ENCODE results near the gene NKX2-4. TPM values are rescaled to one million over a fixed set of nuclear protein-coding genes. Genes with fewer than 3 reads are reported as not detected.

The NKX2-4 gene
- total RNA-seq, 4 donors from 2014 or later, result not detected

GRCh38 chr20:21380711-21381110 is 16.6 kb downstream of the NKX2-4 start:
- Histone ChIP-seq H3K4me1 (no peaks in the 10 kb centered on the region), H3K36me3 (peaks cover 0 to 76% of the 10 kb centered on the region in 2 donors), H3K9me3 (no peaks in the 10 kb centered on the region), H3K27me3 (no peaks in the 10 kb centered on the region), H3K4me3 (no peak overlapping the region), H3K27ac (no peak overlapping the region)
- no peak for ATAC-seq
- TF ChIP-seq POLR2AphosphoS5 (IDR thresholded peaks at IDR 0.05) (no peak), EP300 (IDR thresholded peaks at IDR 0.05) (no peak), POLR2A (IDR thresholded peaks at IDR 0.05) (no peak), CTCF (IDR thresholded peaks at IDR 0.05) (no peak)
- 61 to 81% methylated on average over 2 of the region's 2 CpGs for WGBS, 2 donors (ENCODE audit: low coverage in 1 of 2)

- no peak overlapping the region for H3K27ac ChIP-seq
- H3K4me1 ChIP-seq, result no peaks in the 10 kb centered on the region
- H3K27me3 ChIP-seq, result no peaks in the 10 kb centered on the region
- no peak overlapping the region for H3K4me3 ChIP-seq
- peaks cover 0 to 55% of the 10 kb centered on the region in 2 donors for H3K36me3 ChIP-seq
- TF ChIP-seq POLR2A (IDR thresholded peaks at IDR 0.05), result no peak
- TF ChIP-seq EP300 (IDR thresholded peaks at IDR 0.05), result no peak
- TF ChIP-seq CTCF (IDR thresholded peaks at IDR 0.05), result no peak
- TF ChIP-seq POLR2AphosphoS5 (IDR thresholded peaks at IDR 0.05), result no peak
- no peaks in the 10 kb centered on the region for H3K9me3 ChIP-seq
- no peak for ATAC-seq
- WGBS, 2 donors (ENCODE audit: low coverage in 1 of 2), result 86 to 100% methylated on average over 3 to 4 of the region's 5 CpGs
These were observed 19.1 kb downstream of the NKX2-4 start for GRCh38 chr20:21378259-21378658.

- Histone ChIP-seq H3K36me3 (peaks cover 0 to 55% of the 10 kb centered on the region in 2 donors), H3K4me3 (no peak overlapping the region), H3K9me3 (no peaks in the 10 kb centered on the region), H3K27me3 (no peaks in the 10 kb centered on the region), H3K27ac (no peak overlapping the region), H3K4me1 (peaks cover 0 to under 1% (median 0%) of the 10 kb centered on the region in 3 donors)
- ATAC-seq, result no peak
- WGBS, 2 donors (ENCODE audit: low coverage in 1 of 2), result 81 to 95% methylated on average over 6 to 7 of the region's 9 CpGs
- TF ChIP-seq CTCF (IDR thresholded peaks at IDR 0.05) (no peak), POLR2AphosphoS5 (IDR thresholded peaks at IDR 0.05) (no peak), POLR2A (IDR thresholded peaks at IDR 0.05) (no peak), EP300 (IDR thresholded peaks at IDR 0.05) (no peak)
These were observed 19.6 kb downstream of the NKX2-4 start for GRCh38 chr20:21377701-21378100.

GRCh38 chr20:21376626-21377025 is 20.7 kb downstream of the NKX2-4 start:
- H3K4me3 ChIP-seq, result no peak overlapping the region
- TF ChIP-seq POLR2AphosphoS5 (IDR thresholded peaks at IDR 0.05) (no peak), EP300 (IDR thresholded peaks at IDR 0.05) (no peak), CTCF (IDR thresholded peaks at IDR 0.05) (no peak), POLR2A (IDR thresholded peaks at IDR 0.05) (no peak)
- no peak overlapping the region for H3K27ac ChIP-seq
- ATAC-seq, result no peak
- H3K36me3 ChIP-seq, result peaks cover 0 to 44% of the 10 kb centered on the region in 2 donors
- WGBS, 2 donors (ENCODE audit: low coverage in 1 of 2), result 81 to 97% methylated on average over 2 to 3 of the region's 3 CpGs
- peaks cover 0 to 11% (median 0%) of the 10 kb centered on the region in 3 donors for H3K4me1 ChIP-seq
- H3K9me3 ChIP-seq, result no peaks in the 10 kb centered on the region
- H3K27me3 ChIP-seq, result no peaks in the 10 kb centered on the region

- no peak overlapping the region for H3K4me3 ChIP-seq
- 67 to 83% methylated on average over 1 of the region's 1 CpG for WGBS, 2 donors (ENCODE audit: low coverage in 1 of 2)
- no peak for TF ChIP-seq POLR2AphosphoS5 (IDR thresholded peaks at IDR 0.05)
- no peak for TF ChIP-seq EP300 (IDR thresholded peaks at IDR 0.05)
- TF ChIP-seq CTCF (IDR thresholded peaks at IDR 0.05), result no peak
- H3K27me3 ChIP-seq, result no peaks in the 10 kb centered on the region
- no peak overlapping the region for H3K27ac ChIP-seq
- H3K9me3 ChIP-seq, result no peaks in the 10 kb centered on the region
- peaks cover 0 to 40% of the 10 kb centered on the region in 2 donors for H3K36me3 ChIP-seq
- peaks cover 0 to 19% (median 0%) of the 10 kb centered on the region in 3 donors for H3K4me1 ChIP-seq
- no peak for ATAC-seq
These were observed 23.9 kb downstream of the NKX2-4 start for GRCh38 chr20:21373436-21373835.

All from gastroesophageal sphincter (tissue), 4 donors.